Adrenal gland (tissue), 12 donors: Measurements from ENCODE around the gene KCNIP1. TPM values are rescaled to one million over a fixed set of nuclear protein-coding genes. Genes with fewer than 3 reads are reported as not detected.

Experiments
- DNase-seq, 7 donors: peaks; one replicate each; pipeline ENCODE4 v3.0.0-alpha.2; 2019 to 2020
- H3K27ac ChIP-seq, 5 donors: fragments of 200-600 bp; sonication (generic) in 4 of 5; 1 replicate in 3 of 5; 2 replicates in 2 of 5; pipeline versions ENCODE4 v1.5.1 to v1.8.0; 2016 to 2020; ENCODE audit warnings: mild to moderate bottlenecking in 1 of 5
- H3K27me3 ChIP-seq: fragments of 200-600 bp; 2 replicates; pipeline ENCODE4 v1.8.0; 2021
- H3K36me3 ChIP-seq, 2 donors: fragments of 200-600 bp; replicated peaks in 1 of 2; 1 replicate in 1 of 2; 2 replicates in 1 of 2; pipeline versions ENCODE4 v1.5.1 to v1.8.0; 2018 to 2022
- H3K4me1 ChIP-seq, 2 donors: fragments of 200-600 bp; replicated peaks in 1 of 2; 1 replicate in 1 of 2; 2 replicates in 1 of 2; pipeline versions ENCODE4 v1.5.1 to v1.8.0; 2018 to 2021
- H3K4me3 ChIP-seq, 4 donors: fragments of 200-600 bp; sonication (generic) in 3 of 4; one replicate each; pipeline ENCODE4 v1.5.1; 2016 to 2018
- H3K9me3 ChIP-seq, 3 donors: fragments of 200-600 bp; sonication (generic) in 1 of 3; replicated peaks in 1 of 3; 1 replicate in 2 of 3; 2 replicates in 1 of 3; pipeline versions ENCODE4 v1.5.1 to v1.8.0; 2016 to 2021
- CTCF ChIP-seq, 6 experiments: fragments of 450-650 bp in 4 of 6; fragments of 200-600 bp in 2 of 6; sonication (generic) in 1 of 6; IDR thresholded peaks; 1 replicate in 5 of 6; 2 replicates in 1 of 6; pipeline versions ENCODE4 v1.5.1 to v1.8.0; 2016 to 2021; ENCODE audit warnings: antibody characterized with exemption in 6 of 6, mild to moderate bottlenecking in 2 of 6, moderate library complexity in 1 of 6
- POLR2A ChIP-seq, 2 donors: fragments of 450-650 bp; IDR thresholded peaks; one replicate each; pipeline ENCODE4 v1.6.1; 2017; ENCODE audit warnings: antibody characterized with exemption in 2 of 2, mild to moderate bottlenecking in 2 of 2, moderate library complexity in 1 of 2
- WGBS, 4 donors: extraction: QIAGEN DNeasy Blood & Tissue Kit in 2 of 4; methylation state at CpG; one replicate each; pipeline versions ENCODE4 v1.1.5 to v1.1.7; 2013 to 2017; 5-methylcytosine and 5-hydroxymethylcytosine counted together
- intact Hi-C, 2 donors: fragments of 100-400 bp; cut with DNase I; formaldehyde crosslinking; loops; one replicate each; pipeline versions ENCODE4 v1.14.1 to v1.15.0; 2022 to 2023
- polyA plus RNA-seq, 3 donors: library from polyadenylated mRNA; stranded (reverse); fragments of 200-250 nt in 2 of 3; fragments of 350-450 nt in 1 of 3; fragmentation: Illumina TruSeq in 1 of 3; extraction: RNeasy Lipid Tissue Mini Kit (QIAGEN cat#74804) in 1 of 3; gene quantifications; one replicate each; pipeline ENCODE4 v1.2.3, GENCODE V29; 2013 to 2014
- total RNA-seq, 9 donors: library from RNA; depleted of rRNA in 4 of 9; stranded (reverse); fragments of >200 nt in 4 of 9; fragments of 120-200 nt in 1 of 9; fragmentation: NEBNext Ultra II Directional in 1 of 9; extraction: Animal tissue kit (Norgen Biotek cat#: 25700) in 1 of 9; gene quantifications; one replicate each; pipeline versions ENCODE4 v1.1.0 to v1.2.4, GENCODE V29; 2013 to 2023
- donor health status: healthy with polysubstance abuse.
- donor health status: Bipolar disorder and iron deficiency.
- donor health status: DM: yes; HTN: yes; CAD: no.
- donor health status: DM: no; HTN: no; CAD: no.
- donor health status: DM: no; HTN: no; CAD: no.
- donor health status: DM: yes; HTN: yes; CAD: no.

The KCNIP1 gene
- total and polyA plus RNA-seq, 12 donors, result 0.14 to 12.6 (median 1.7) TPM; not detected in 1

- Histone ChIP-seq H3K27ac (no peak overlapping the region), H3K27me3 (no peaks in the 10 kb centered on the region), H3K4me1 (no peaks in the 10 kb centered on the region), H3K36me3 (no peaks in the 10 kb centered on the region), H3K4me3 (no peak overlapping the region), H3K9me3 (no peaks in the 10 kb centered on the region)
- 75 to 81% (median 76%) methylated on average over 1 of the region's 1 CpG for WGBS, 4 donors
- TF ChIP-seq CTCF (IDR thresholded peaks at IDR 0.05), result no peak
- TF ChIP-seq POLR2A (IDR thresholded peaks at IDR 0.05), result no peak
- DNase-seq, result no peak
- intact Hi-C loops, result no loop called here
Observed at GRCh38 chr5:170731052-170731451, 227.2 kb downstream of the KCNIP1 start.

GRCh38 chr5:170732685-170733084 is 228.9 kb downstream of the KCNIP1 start:
- WGBS, 4 donors, result 56 to 75% (median 60%) methylated on average over 2 of the region's 2 CpGs
- H3K27me3 ChIP-seq, result no peaks in the 10 kb centered on the region
- H3K36me3 ChIP-seq, result no peaks in the 10 kb centered on the region
- no peak overlapping the region for H3K4me3 ChIP-seq
- H3K4me1 ChIP-seq, result no peaks in the 10 kb centered on the region
- no peak overlapping the region for H3K27ac ChIP-seq
- H3K9me3 ChIP-seq, result no peaks in the 10 kb centered on the region
- intact Hi-C loops, result no loop called here
- TF ChIP-seq CTCF (IDR thresholded peaks at IDR 0.05) (no peak), POLR2A (IDR thresholded peaks at IDR 0.05) (no peak)
- no peak for DNase-seq

DNA sequence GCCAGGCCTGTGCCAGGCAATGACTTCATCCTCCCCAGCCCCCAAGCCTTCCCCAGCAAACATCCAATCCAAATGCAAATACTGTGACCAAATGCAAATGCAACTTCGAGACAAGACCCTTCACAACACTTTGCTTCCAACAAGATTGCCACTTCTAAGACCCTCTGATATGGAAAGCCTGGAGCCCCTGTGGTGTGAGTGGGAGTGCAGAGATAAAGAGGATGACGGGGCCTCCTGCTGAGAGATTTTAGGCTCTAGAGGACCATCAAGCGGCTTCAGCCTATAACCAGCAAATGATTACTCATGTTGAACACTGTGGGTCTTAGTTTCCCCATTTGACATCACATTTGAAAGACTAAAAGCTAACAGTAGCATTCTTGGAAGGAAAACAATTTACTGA is 233.1 kb downstream of the KCNIP1 start:
- intact Hi-C loops, result no loop called here
- Histone ChIP-seq H3K4me1 (no peaks in the 10 kb centered on the region), H3K36me3 (no peaks in the 10 kb centered on the region), H3K4me3 (no peak overlapping the region), H3K27me3 (no peaks in the 10 kb centered on the region), H3K27ac (no peak overlapping the region), H3K9me3 (no peaks in the 10 kb centered on the region)
- WGBS, 4 donors, result 44 to 52% (median 49%) methylated on average over 3 of the region's 3 CpGs
- no peak for DNase-seq
- TF ChIP-seq POLR2A (IDR thresholded peaks at IDR 0.05), result no peak

GRCh38 chr5:170737591-170737990 is 233.8 kb downstream of the KCNIP1 start:
- H3K36me3 ChIP-seq, result no peaks in the 10 kb centered on the region
- intact Hi-C loops, result no loop called here
- no peaks in the 10 kb centered on the region for H3K9me3 ChIP-seq
- H3K4me1 ChIP-seq, result no peaks in the 10 kb centered on the region
- no peak overlapping the region for H3K4me3 ChIP-seq
- 82 to 91% (median 88%) methylated on average over 1 of the region's 1 CpG for WGBS, 4 donors
- H3K27ac ChIP-seq, result no peak overlapping the region
- DNase-seq, result no peak
- no peaks in the 10 kb centered on the region for H3K27me3 ChIP-seq
- TF ChIP-seq CTCF (IDR thresholded peaks at IDR 0.05) (no peak), POLR2A (IDR thresholded peaks at IDR 0.05) (no peak)

GRCh38 chr5:170738840-170739239 is 235.0 kb downstream of the KCNIP1 start:
- Histone ChIP-seq H3K27ac (no peak overlapping the region), H3K4me1 (no peaks in the 10 kb centered on the region), H3K4me3 (no peak overlapping the region), H3K9me3 (no peaks in the 10 kb centered on the region), H3K36me3 (no peaks in the 10 kb centered on the region), H3K27me3 (no peaks in the 10 kb centered on the region)
- TF ChIP-seq CTCF (IDR thresholded peaks at IDR 0.05) (no peak), POLR2A (IDR thresholded peaks at IDR 0.05) (no peak)
- no peak for DNase-seq
- intact Hi-C loops, result no loop called here
- 55 to 91% (median 59%) methylated on average over 3 of the region's 3 CpGs for WGBS, 4 donors
